Central memory CD8-positive, alpha-beta T cell (primary cell): ENCODE measurements around the gene YRDC.

ENCODE experiments used
- ATAC-seq: fragments of 150-1000 bp; cut with Tn5 transposase; replicated peaks from 2 replicates; pipeline ENCODE4 v1.10.0; 2022; ENCODE audit warnings: mild to moderate bottlenecking, moderate FRiP score, moderate number of reproducible peaks; ENCODE audit not compliant: poor library complexity, severe bottlenecking; ENCODE audit errors: extremely low read depth
- DNase-seq, 2 donors: peaks; one replicate each; pipeline ENCODE4 v3.0.0; 2021; ENCODE audit warnings: low spot score in 2 of 2
- H3K27ac Mint-ChIP-seq: one replicate; pipeline ENCODE4 v1.8.0; 2022; ENCODE audit warnings: low read depth, mild to moderate bottlenecking, moderate library complexity, mixed read lengths
- H3K27me3 Mint-ChIP-seq: one replicate; pipeline ENCODE4 v1.8.0; 2022; ENCODE audit warnings: mixed read lengths
- H3K36me3 Mint-ChIP-seq: one replicate; pipeline ENCODE4 v1.8.0; 2022; ENCODE audit warnings: mild to moderate bottlenecking, moderate library complexity, mixed read lengths; ENCODE audit not compliant: insufficient read depth
- H3K4me1 Mint-ChIP-seq: one replicate; pipeline ENCODE4 v1.8.0; 2022; ENCODE audit warnings: mixed read lengths
- H3K4me3 Mint-ChIP-seq: one replicate; pipeline ENCODE4 v1.8.0; 2022; ENCODE audit warnings: mild to moderate bottlenecking, moderate library complexity, mixed read lengths
- H3K9me3 Mint-ChIP-seq: one replicate; pipeline ENCODE4 v1.8.0; 2022; ENCODE audit warnings: mixed read lengths

YRDC gene

DNA sequence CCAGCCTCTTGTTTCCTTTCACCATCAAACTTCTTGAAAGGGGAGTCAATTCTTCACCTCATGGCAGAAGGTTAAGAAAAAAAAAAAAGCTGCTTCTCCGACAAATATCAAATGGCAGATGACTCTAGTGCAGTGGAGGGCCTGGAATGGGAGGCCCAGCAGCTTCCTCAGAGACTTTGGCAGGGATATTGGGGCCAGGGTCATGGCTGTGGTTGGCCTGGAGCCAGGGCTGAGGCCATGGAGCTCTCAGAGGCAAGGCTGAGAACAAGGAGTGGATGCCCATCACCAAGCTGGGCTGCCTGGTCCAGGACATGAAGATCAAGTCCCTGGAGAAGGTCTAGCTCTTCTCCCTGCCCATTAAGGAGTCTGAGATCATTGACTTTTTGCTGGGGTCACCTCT is 32.7 kb upstream of the YRDC start:
- ATAC-seq: no peak
- Mint-ChIP-seq H3K4me3 (no peak overlapping the region), H3K4me1 (peaks cover 28% of the 10 kb centered on the region), H3K27me3 (no peaks in the 10 kb centered on the region), H3K9me3 (no peaks in the 10 kb centered on the region), H3K27ac (no peak overlapping the region), H3K36me3 (peaks cover 36% of the 10 kb centered on the region)
- no peak for DNase-seq

DNA sequence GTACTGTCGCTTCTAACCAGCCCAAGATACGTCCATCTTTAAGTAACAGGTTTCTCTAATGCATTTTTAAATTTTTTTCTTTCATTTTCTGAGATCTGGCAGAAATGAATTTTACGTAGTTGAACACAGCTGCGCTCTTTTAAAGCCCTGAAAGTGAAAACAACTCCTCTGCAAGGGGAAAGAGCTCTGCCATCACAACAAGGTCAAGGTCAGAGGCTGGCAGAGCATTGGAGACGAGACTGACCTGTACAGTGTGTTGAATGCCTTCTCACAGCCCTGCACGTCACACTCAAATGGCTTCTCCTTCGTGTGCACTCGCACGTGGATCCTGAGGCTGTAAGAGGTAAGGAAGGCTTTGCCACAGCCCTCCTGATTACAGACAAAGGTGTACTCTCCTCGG is 31.7 kb upstream of the YRDC start:
- DNase-seq (no peak), ATAC-seq (no peak)
- Mint-ChIP-seq H3K27me3 (no peaks in the 10 kb centered on the region), H3K4me1 (peaks cover 20% of the 10 kb centered on the region), H3K4me3 (no peak overlapping the region), H3K36me3 (peaks cover 37% of the 10 kb centered on the region), H3K27ac (no peak overlapping the region), H3K9me3 (no peaks in the 10 kb centered on the region)

DNA sequence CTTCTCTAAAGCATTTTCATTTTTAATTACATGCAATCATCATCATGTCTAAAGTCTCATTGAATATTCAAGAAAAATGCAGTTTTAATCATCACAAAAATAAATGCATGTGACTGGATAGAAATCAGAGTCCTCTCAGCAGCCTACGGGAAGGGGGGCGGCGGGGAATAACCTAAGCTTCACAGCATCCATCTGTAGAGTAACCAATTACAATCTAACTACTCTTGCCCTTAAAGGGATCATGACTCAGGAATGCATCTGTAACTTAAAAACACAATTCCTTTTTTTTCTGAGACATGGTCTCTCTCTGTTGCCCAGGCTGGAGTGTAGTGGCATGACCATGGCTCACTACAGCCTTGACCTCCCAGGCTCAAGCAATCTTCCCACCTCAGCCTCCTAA is 28.8 kb upstream of the YRDC start:
- H3K4me1 Mint-ChIP-seq: no peaks in the 10 kb centered on the region
- ATAC-seq (no peak), DNase-seq (no peak)
- H3K9me3 Mint-ChIP-seq: no peaks in the 10 kb centered on the region
- no peaks in the 10 kb centered on the region for H3K27me3 Mint-ChIP-seq
- no peak overlapping the region for H3K27ac Mint-ChIP-seq
- no peak overlapping the region for H3K4me3 Mint-ChIP-seq
- H3K36me3 Mint-ChIP-seq: peaks cover 56% of the 10 kb centered on the region

DNA sequence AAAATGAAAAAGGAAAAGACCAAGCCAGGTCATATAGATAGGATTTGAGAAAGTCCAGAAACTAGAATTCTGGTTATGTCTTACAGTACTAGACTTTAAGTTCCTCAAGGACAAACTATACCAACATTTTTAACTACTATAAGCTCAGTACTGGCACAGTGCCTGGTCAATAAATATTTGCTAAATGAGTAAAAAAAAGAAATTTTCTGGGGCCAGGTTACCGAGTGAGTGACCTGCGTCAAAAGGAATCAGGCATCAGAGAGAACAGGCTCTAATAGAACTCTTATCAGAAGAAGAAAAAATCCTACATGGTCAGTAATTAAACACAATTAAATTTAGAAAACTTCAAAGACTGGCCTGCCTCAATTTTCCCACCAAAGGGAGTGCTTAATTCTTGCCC is 23.8 kb upstream of the YRDC start:
- Mint-ChIP-seq H3K4me3 (no peak overlapping the region), H3K27me3 (no peaks in the 10 kb centered on the region), H3K27ac (no peak overlapping the region), H3K36me3 (peaks cover 55% of the 10 kb centered on the region), H3K4me1 (no peaks in the 10 kb centered on the region), H3K9me3 (no peaks in the 10 kb centered on the region)
- DNase-seq (no peak), ATAC-seq (no peak)

DNA sequence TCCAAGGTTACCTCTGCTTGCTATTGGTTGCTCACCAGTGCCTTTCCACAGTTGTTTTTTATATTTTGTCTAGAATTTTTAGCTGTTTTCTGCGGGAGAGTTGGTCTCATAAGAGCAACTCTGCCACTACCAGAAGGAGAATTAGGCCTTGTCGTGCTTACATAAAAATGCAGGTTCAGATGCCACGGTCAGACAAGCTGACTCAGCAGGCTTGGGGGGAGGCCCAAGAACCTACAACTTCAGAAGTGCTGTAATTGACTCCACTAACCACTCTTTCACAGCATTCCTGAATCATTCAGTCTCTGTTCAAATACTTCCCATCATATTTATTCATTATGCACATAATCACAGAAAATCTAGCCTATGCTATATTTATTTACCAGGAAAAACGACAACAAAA is 23.1 kb upstream of the YRDC start:
- ATAC-seq (no peak), DNase-seq (no peak)
- H3K4me1 Mint-ChIP-seq: no peaks in the 10 kb centered on the region
- H3K4me3 Mint-ChIP-seq: no peak overlapping the region
- H3K27me3 Mint-ChIP-seq: no peaks in the 10 kb centered on the region
- no peaks in the 10 kb centered on the region for H3K9me3 Mint-ChIP-seq
- no peak overlapping the region for H3K27ac Mint-ChIP-seq
- peaks cover 52% of the 10 kb centered on the region for H3K36me3 Mint-ChIP-seq

DNA sequence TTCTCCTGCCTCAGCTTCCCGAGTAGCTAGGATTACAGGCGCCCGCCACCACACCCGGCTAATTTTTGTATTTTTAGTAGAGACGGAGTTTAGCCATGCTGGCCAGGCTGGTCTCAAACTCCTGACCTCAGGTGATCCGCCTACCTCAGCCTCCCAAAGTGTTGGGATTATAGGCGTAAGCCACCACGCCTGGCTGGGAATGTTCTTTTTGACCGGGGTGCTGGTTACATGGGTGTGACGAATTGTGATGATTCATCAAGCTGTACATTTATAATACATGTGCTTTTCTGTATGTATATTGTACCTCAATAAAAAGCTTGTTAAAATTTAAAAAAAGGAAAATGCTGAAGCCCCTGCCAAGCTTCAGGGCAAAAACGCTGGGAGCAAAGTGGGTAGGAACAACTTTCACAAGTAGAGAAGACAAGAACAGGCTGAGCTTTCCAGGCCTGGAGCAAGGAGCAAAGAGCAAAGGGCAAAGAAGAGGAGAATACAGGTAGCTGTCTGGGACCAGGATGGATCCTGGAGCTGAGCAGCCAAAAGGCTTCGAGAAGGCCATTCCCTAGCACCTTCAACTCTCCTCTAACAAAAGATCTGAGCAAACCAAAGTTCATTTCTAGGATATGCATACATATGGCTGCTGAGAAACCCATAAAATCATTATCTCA is 20.5 kb upstream of the YRDC start:
- peak overlapping the region; percentile 78 for H3K27ac Mint-ChIP-seq
- no peaks in the 10 kb centered on the region for H3K9me3 Mint-ChIP-seq
- H3K4me1 Mint-ChIP-seq: no peaks in the 10 kb centered on the region
- DNase-seq (no peak), ATAC-seq (no peak)
- no peak overlapping the region for H3K4me3 Mint-ChIP-seq
- H3K36me3 Mint-ChIP-seq: peaks cover 38% of the 10 kb centered on the region
- no peaks in the 10 kb centered on the region for H3K27me3 Mint-ChIP-seq

DNA sequence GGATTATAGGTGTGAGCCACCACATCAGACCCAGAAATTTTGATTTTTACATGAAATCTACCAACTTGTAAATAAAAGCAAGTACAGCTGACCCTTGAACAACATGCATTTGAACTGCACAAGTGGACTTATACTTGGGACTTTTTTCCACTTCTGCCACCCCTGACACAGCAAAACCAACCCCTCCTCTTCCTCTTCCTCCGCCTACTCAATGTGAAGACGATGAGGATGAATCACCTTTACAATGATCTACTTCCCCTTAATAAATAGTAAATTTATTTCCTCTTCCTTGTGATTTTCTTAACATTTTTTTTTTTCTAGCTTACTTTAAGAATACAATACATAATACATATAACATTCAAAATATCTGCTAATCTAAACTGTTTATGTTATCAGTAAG is 17.5 kb upstream of the YRDC start:
- Mint-ChIP-seq H3K4me1 (no peaks in the 10 kb centered on the region), H3K36me3 (peaks cover 42% of the 10 kb centered on the region), H3K9me3 (no peaks in the 10 kb centered on the region), H3K4me3 (no peak overlapping the region), H3K27me3 (no peaks in the 10 kb centered on the region), H3K27ac (no peak overlapping the region)
- DNase-seq (no peak), ATAC-seq (no peak)

DNA sequence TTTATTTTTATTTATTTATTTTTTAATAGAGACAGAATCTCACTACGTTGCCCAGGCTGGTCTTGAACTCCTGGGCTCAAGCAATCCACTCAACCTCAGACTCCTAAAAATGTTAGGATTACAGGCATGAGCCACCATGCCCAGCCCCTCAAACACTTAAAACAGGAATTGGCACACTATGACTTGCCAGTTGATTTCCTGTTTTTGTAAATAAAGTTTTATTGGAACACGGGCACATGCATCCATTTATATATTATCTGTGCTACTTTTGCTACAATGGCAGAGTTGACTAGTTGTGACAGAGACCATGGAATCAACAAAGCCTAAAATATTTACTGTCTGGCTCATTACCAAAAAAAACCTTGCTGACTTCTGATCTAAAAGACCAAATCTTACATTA is 16.0 kb upstream of the YRDC start:
- DNase-seq: no peak
- Mint-ChIP-seq H3K27ac (peak overlapping the region; percentile 22), H3K27me3 (no peaks in the 10 kb centered on the region), H3K4me1 (no peaks in the 10 kb centered on the region), H3K36me3 (peaks cover 47% of the 10 kb centered on the region), H3K9me3 (no peaks in the 10 kb centered on the region), H3K4me3 (no peak overlapping the region)
- ATAC-seq: no peak

DNA sequence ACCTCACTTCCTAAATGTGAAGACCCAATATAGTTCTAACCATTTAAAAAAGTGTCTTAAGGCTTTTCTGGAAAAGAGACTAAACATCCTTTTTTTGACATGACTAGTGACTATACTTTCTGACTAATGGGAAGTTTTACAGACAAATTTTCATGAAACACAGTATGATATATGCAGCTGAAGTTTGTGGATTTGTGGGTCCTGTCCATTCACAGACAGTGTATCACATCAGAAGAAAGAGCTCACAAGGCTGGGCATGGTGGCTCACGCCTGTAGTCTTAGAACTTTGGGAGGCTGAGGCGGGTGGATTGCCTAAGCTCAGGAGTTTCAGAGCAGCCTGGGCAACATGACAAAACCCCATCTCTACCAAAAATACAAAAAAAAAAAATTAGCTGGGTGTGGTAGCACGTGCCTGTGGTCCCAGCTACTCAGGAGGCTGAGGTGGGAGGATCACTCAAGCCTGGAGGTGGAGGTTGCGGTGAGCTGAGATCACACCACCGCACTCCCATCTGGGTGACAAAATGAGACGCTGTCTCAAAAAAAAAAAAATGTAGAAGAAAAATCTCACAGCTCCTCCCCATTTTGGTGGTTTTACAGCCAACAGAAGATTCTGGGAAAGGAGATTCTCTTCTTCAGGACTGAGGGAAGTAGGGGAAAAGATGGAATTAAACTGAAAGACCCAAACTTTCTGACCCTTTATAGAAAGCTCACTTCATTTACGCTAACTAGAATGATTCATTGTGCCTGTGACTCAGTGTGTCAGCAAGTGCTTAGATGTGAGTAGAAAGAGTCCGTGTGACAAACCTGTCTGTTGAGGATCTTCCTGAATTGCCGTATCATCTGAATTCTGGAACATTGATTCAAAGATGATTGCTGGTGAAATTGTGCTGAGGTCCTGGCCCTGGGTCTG is 15.2 kb upstream of the YRDC start:
- Mint-ChIP-seq H3K27ac (peak overlapping the region; percentile 22), H3K36me3 (peaks cover 48% of the 10 kb centered on the region), H3K27me3 (no peaks in the 10 kb centered on the region), H3K4me3 (no peak overlapping the region), H3K4me1 (no peaks in the 10 kb centered on the region), H3K9me3 (no peaks in the 10 kb centered on the region)
- ATAC-seq: peak; percentile 60
- DNase-seq: no peak

DNA sequence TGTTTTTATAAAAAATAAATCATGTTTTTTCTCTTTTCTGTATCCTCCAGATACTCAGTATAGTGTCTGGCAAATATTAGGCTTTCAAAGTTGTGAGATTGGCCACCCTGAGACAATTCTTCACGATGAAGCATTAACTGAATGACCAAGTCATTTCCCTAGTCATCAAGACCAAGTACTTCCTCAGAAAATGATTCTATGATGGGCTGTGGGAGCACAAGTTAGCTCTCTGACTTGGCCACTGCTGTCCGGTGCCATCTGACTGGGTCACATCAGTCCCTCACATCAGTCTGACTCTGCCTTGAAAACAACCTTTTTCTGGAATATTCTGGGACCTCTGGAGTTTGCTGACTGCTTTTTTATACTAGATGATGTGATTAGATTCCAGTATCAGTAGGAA is 13.5 kb upstream of the YRDC start:
- no peaks in the 10 kb centered on the region for H3K27me3 Mint-ChIP-seq
- H3K9me3 Mint-ChIP-seq: no peaks in the 10 kb centered on the region
- no peak overlapping the region for H3K4me3 Mint-ChIP-seq
- peaks cover 44% of the 10 kb centered on the region for H3K36me3 Mint-ChIP-seq
- H3K27ac Mint-ChIP-seq: no peak overlapping the region
- no peak for ATAC-seq
- H3K4me1 Mint-ChIP-seq: no peaks in the 10 kb centered on the region
- DNase-seq: no peak

DNA sequence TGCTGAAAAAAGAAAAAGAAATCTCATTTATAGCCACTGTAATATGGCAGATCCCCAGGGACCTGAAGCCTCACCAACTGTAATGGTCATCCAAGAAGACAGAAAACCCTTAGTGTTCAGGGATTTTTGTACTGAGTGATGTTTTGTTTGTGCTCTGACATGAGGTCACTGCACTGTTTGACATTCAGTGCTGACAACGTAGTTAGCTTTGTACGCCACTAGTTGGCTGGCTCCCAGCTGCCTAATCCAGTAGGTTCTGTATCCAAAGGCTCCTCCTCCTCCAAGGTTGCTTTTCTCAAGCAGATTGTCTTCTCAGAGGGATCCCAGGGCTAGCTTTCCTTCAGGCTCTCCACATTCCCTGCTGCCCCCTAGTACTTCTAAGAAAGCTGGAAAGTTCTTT is 9.5 kb upstream of the YRDC start:
- no peak for ATAC-seq
- no peak for DNase-seq
- Mint-ChIP-seq H3K36me3 (peaks cover 38% of the 10 kb centered on the region), H3K4me3 (no peak overlapping the region), H3K4me1 (no peaks in the 10 kb centered on the region), H3K9me3 (no peaks in the 10 kb centered on the region), H3K27me3 (no peaks in the 10 kb centered on the region), H3K27ac (no peak overlapping the region)

DNA sequence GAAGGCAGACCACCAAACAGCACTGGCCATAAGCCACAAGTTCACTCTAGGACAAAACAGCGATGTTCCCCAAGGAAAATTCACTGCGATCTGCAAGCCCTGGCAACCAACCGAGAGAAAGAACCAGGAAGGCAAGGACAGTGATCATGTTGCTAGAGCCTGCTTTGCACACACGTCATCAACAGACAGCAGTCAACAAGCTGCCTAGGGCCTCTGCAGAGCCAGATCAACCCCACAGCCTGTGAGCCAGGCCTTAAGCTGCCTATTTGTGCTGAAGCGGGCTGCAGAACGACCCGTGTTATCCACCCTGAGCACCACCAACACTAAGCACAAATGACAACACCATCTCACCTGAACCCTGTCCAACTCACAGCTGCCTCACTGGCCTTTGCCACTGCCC is 6.2 kb upstream of the YRDC start:
- H3K27ac Mint-ChIP-seq: no peak overlapping the region
- no peak for DNase-seq
- H3K4me3 Mint-ChIP-seq: no peak overlapping the region
- no peaks in the 10 kb centered on the region for H3K9me3 Mint-ChIP-seq
- H3K27me3 Mint-ChIP-seq: no peaks in the 10 kb centered on the region
- no peak for ATAC-seq
- H3K36me3 Mint-ChIP-seq: peaks cover 17% of the 10 kb centered on the region
- peaks cover 14% of the 10 kb centered on the region for H3K4me1 Mint-ChIP-seq

DNA sequence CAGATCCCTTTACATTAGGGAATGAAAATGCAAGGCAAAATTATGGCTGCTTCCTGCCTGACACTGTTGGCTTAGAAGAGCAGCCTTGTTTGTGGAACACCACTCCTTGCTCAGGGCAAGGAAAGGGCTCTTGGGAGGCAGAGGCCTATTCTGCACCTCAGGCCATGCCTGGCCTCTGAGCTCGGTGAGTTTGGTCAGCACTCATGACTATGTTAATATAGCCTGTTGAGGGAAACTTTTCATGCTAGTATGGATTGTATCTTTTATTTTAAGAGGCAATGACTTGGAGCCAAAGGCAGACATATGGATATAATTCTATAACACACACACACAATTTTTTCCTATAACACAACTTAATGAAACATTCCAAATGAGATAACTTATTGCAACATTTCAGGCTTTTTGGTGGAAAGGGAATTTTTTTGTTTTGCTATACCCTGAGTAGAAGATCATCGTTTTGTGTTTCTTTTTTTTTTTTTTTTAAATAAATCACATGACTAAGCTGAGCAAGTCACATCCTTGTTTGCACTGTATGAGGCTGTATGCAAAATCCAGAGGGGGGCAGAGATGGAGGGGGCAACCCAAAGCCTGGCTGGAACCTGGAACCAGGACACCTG is 5.6 kb upstream of the YRDC start:
- no peak overlapping the region for H3K27ac Mint-ChIP-seq
- DNase-seq: no peak
- peaks cover 20% of the 10 kb centered on the region for H3K4me1 Mint-ChIP-seq
- H3K9me3 Mint-ChIP-seq: no peaks in the 10 kb centered on the region
- H3K27me3 Mint-ChIP-seq: no peaks in the 10 kb centered on the region
- no peak for ATAC-seq
- peaks cover 16% of the 10 kb centered on the region for H3K36me3 Mint-ChIP-seq
- H3K4me3 Mint-ChIP-seq: no peak overlapping the region
